Testis (tissue), 2 donors: ENCODE data around the gene THBS3.

Source experiments
- CTCF ChIP-seq, 3 experiments: fragments of 450-650 bp in 2 of 3; fragments of 200-600 bp in 1 of 3; sonication (generic) in 1 of 3; IDR thresholded peaks; one replicate each; pipeline ENCODE4 v1.5.1; 2016 to 2019; ENCODE audit warnings: antibody characterized with exemption in 3 of 3, mild to moderate bottlenecking in 2 of 3, moderate library complexity in 1 of 3
- POLR2A ChIP-seq: fragments of 450-650 bp; IDR thresholded peaks from one replicate; pipeline ENCODE4 v1.6.1; 2017; ENCODE audit warnings: antibody characterized with exemption, mild to moderate bottlenecking, moderate library complexity

GRCh38 chr1:155168456-155169210, 39.1 kb downstream of the THBS3 start:
- TF ChIP-seq CTCF (IDR thresholded peaks at IDR 0.05) (no peak), POLR2A (no peak)
